ENCODE data around the gene KANSL1L.

GRCh38 chr2:209974576-209974975 lies 196.6 kb downstream of the KANSL1L start:
- TF ChIP-seq, protein P1, sequence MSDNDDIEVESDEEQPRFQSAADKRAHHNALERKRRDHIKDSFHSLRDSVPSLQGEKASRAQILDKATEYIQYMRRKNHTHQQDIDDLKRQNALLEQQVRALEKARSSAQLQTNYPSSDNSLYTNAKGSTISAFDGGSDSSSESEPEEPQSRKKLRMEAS (IDR thresholded peaks at IDR 0.05; ENCODE audit: low read depth), result no peak
- no peak for TF ChIP-seq REST (IDR thresholded peaks at IDR 0.05; ENCODE audit: low read depth, low read length)
- TF ChIP-seq CTCF (IDR thresholded peaks at IDR 0.05), result no peak
- no peak for TF ChIP-seq RFX5 (IDR thresholded peaks at IDR 0.05; ENCODE audit: low read length)
- no peak for TF ChIP-seq SIN3A (IDR thresholded peaks at IDR 0.05; ENCODE audit: borderline replicate concordance, low read depth, low read length)
- TF ChIP-seq POLR2AphosphoS5 (IDR thresholded peaks at IDR 0.05; ENCODE audit: low read depth, low read length), result no peak
- TF ChIP-seq TEAD4 (IDR thresholded peaks at IDR 0.05; ENCODE audit: borderline replicate concordance, insufficient read depth), result no peak
